Pulmonary artery endothelial cell (primary cell): ENCODE measurements around the gene SYF2. TPM values are rescaled to one million over a fixed set of nuclear protein-coding genes. Genes with fewer than 3 reads are reported as not detected.
"Not testable (repeated sequence)": the region's sequence is repeated elsewhere in the genome, so short reads cannot be mapped to it uniquely, and the experiment has no call there.

Source experiments
- DNase-seq: peaks from one replicate; pipeline ENCODE4 v3.0.0-alpha.2; 2011; ENCODE audit warnings: low read depth, low spot score
- total RNA-seq: library from RNA; depleted of rRNA; stranded (reverse); fragments of >200 nt; gene quantifications from 2 replicates; pipeline ENCODE4 v1.2.3, GENCODE V29; 2014

Gene SYF2
- total RNA-seq, result 37.2 and 38.3 TPM in 2 replicates

GRCh38 chr1:25232027-25232865, at the start of gene SYF2:
Gene SYF2, minus strand, starts transcription at chr1:25232502. Its CDS starts 35 bp downstream, at chr1:25232467.
- DNase-seq, result peak; percentile 66

- not testable (repeated sequence) for DNase-seq
Measured at GRCh38 chr1:25279693-25280111, 47.4 kb upstream of the SYF2 start.

GRCh38 chr1:25278790-25279189, 46.5 kb upstream of the SYF2 start:
- not testable (repeated sequence) for DNase-seq

- DNase-seq, result not testable (repeated sequence)
Measured at GRCh38 chr1:25278358-25278757, 46.1 kb upstream of the SYF2 start.

GRCh38 chr1:25277295-25277694, 45.0 kb upstream of the SYF2 start:
- DNase-seq, result not testable (repeated sequence)

GRCh38 chr1:25275648-25276047, 43.3 kb upstream of the SYF2 start:
- DNase-seq, result not testable (repeated sequence)

GRCh38 chr1:25272238-25272637, 39.9 kb upstream of the SYF2 start, which contains the start of gene RHD:
Gene RHD, plus strand, starts transcription at chr1:25272509. Its CDS starts 39 bp downstream, at chr1:25272548.
- DNase-seq, result not testable (repeated sequence)

GRCh38 chr1:25268143-25268760, 36.0 kb upstream of the SYF2 start:
- not testable (repeated sequence) for DNase-seq

- DNase-seq, result peak; percentile 11
Measured at GRCh38 chr1:25267288-25268142, 35.2 kb upstream of the SYF2 start.

- not testable (repeated sequence) for DNase-seq
Measured at GRCh38 chr1:25266554-25267287, 34.4 kb upstream of the SYF2 start.

GRCh38 chr1:25260336-25260735, 28.0 kb upstream of the SYF2 start:
- DNase-seq, result not testable (repeated sequence)

GRCh38 chr1:25259813-25260212, 27.5 kb upstream of the SYF2 start:
- peak; percentile 27 for DNase-seq

- DNase-seq, result no peak
Measured at GRCh38 chr1:25257196-25257595, 24.9 kb upstream of the SYF2 start.

- DNase-seq, result no peak
Measured at GRCh38 chr1:25256578-25256965, 24.3 kb upstream of the SYF2 start.

- no peak for DNase-seq
Measured at GRCh38 chr1:25255706-25256577, 23.6 kb upstream of the SYF2 start.

GRCh38 chr1:25253911-25254310, 21.6 kb upstream of the SYF2 start:
- DNase-seq, result no peak

- DNase-seq, result no peak
Measured at GRCh38 chr1:25247829-25248754, 15.8 kb upstream of the SYF2 start.

GRCh38 chr1:25247024-25247828, 14.9 kb upstream of the SYF2 start, which contains the start of gene RSRP1:
Gene RSRP1, minus strand, starts transcription at chr1:25247454. Its CDS starts 491 bp downstream, at chr1:25246963.
- DNase-seq, result peak; percentile 87
